HL-60 (cell line): ENCODE measurements around the gene PROCA1.

Experiments used
- DNase-seq, 2 experiments: peaks; one replicate each; pipeline ENCODE4 v3.0.0-alpha.2; 2010 to 2020; ENCODE audit warnings: low read depth in 1 of 2, low spot score in 1 of 2
- H3K27ac ChIP-seq: fragments of 250-450 bp; sonication (Bioruptor Pico); replicated peaks from 2 replicates; pipeline ENCODE4 v1.5.1; 2020; ENCODE audit warnings: mild to moderate bottlenecking, moderate library complexity
- H3K27me3 ChIP-seq: fragments of 250-450 bp; sonication (Bioruptor Pico); 2 replicates; pipeline ENCODE4 v1.5.1; 2021; ENCODE audit warnings: mild to moderate bottlenecking, moderate library complexity; ENCODE audit not compliant: insufficient read depth, poor library complexity, severe bottlenecking
- H3K4me3 ChIP-seq: replicated peaks from 2 replicates; pipeline ENCODE4 v1.5.1; 2011; ENCODE audit warnings: mild to moderate bottlenecking, control low read depth, low read length; ENCODE audit not compliant: insufficient read depth
- CTCF ChIP-seq: IDR thresholded peaks from one replicate; pipeline ENCODE4 v1.5.1; 2011; ENCODE audit warnings: low read length, control low read depth, inconsistent platforms; ENCODE audit not compliant: insufficient read depth
- GABPA ChIP-seq: IDR thresholded peaks from 2 replicates; pipeline ENCODE4 v1.6.1; 2012; ENCODE audit warnings: low read depth
- POLR2AphosphoS5 ChIP-seq: IDR thresholded peaks from 2 replicates; pipeline ENCODE4 v1.6.1; 2012; ENCODE audit warnings: low read depth
- REST ChIP-seq: IDR thresholded peaks from 2 replicates; pipeline ENCODE4 v1.6.1; 2012; ENCODE audit warnings: low read depth; ENCODE audit not compliant: insufficient replicate concordance
- SPI1 ChIP-seq: IDR thresholded peaks from 2 replicates; pipeline ENCODE4 v1.6.1; 2012; ENCODE audit warnings: low read depth, mild to moderate bottlenecking, borderline replicate concordance

The PROCA1 gene

GRCh38 chr17:28705728-28706334 is 5.9 kb downstream of the PROCA1 start:
- Histone ChIP-seq H3K4me3 (no peak overlapping the region), H3K27me3 (no peaks in the 10 kb centered on the region), H3K27ac (no peak overlapping the region)
- TF ChIP-seq SPI1 (no peak), REST (no peak), CTCF (no peak), POLR2AphosphoS5 (no peak), GABPA (no peak)
- DNase-seq, result no peak

GRCh38 chr17:28705074-28705659 is 6.5 kb downstream of the PROCA1 start:
- Histone ChIP-seq H3K27me3 (no peaks in the 10 kb centered on the region), H3K4me3 (no peak overlapping the region), H3K27ac (no peak overlapping the region)
- DNase-seq, result no peak
- TF ChIP-seq SPI1, result no peak
- no peak for TF ChIP-seq CTCF
- TF ChIP-seq REST, result no peak
- no peak for TF ChIP-seq POLR2AphosphoS5
- TF ChIP-seq GABPA, result no peak

GRCh38 chr17:28704219-28704858 is 7.3 kb downstream of the PROCA1 start:
- Histone ChIP-seq H3K4me3 (no peak overlapping the region), H3K27me3 (no peaks in the 10 kb centered on the region), H3K27ac (no peak overlapping the region)
- no peak for DNase-seq
- TF ChIP-seq SPI1 (no peak), REST (no peak), CTCF (no peak), POLR2AphosphoS5 (no peak), GABPA (no peak)
